ENCODE results near the gene BCOR. TPM values are rescaled to one million over a fixed set of nuclear protein-coding genes. Genes with fewer than 3 reads are reported as not detected.

BCOR gene
- total RNA-seq, 2 experiments from 2014 or later: 34.7 to 51.1 TPM

GRCh38 chrX:40083120-40083978 lies 14.4 kb downstream of the BCOR start:
- Mint-ChIP-seq H3K4me3 (peak overlapping the region; percentile 56), H3K9me3 (ENCODE audit: low read depth) (no peaks in the 10 kb centered on the region), H3K27me3 (no peaks in the 10 kb centered on the region), H3K36me3 (ENCODE audit: low read depth) (peaks cover 16% of the 10 kb centered on the region), H3K27ac (no peak overlapping the region), H3K4me1 (peaks cover 70% of the 10 kb centered on the region)
- ChIA-PET POLR2A (no interaction called here), CTCF (no interaction called here)
- DNase-seq: peak; percentile 46
- peak; percentile 53 for ATAC-seq
- intact Hi-C loops (cut with DNase I, micrococcal nuclease): no loop called here

- Mint-ChIP-seq H3K4me1 (peaks cover 70% of the 10 kb centered on the region), H3K27ac (no peak overlapping the region), H3K36me3 (ENCODE audit: low read depth) (peaks cover 22% of the 10 kb centered on the region), H3K4me3 (peak overlapping the region; percentile 48), H3K9me3 (ENCODE audit: low read depth) (no peaks in the 10 kb centered on the region), H3K27me3 (no peaks in the 10 kb centered on the region)
- ChIA-PET POLR2A (no interaction called here), CTCF (no interaction called here)
- DNase-seq (peak; percentile 32), ATAC-seq (peak; percentile 36)
- intact Hi-C loops (cut with DNase I, micrococcal nuclease): no loop called here
Observed at GRCh38 chrX:40082447-40083119, 15.2 kb downstream of the BCOR start.

DNA sequence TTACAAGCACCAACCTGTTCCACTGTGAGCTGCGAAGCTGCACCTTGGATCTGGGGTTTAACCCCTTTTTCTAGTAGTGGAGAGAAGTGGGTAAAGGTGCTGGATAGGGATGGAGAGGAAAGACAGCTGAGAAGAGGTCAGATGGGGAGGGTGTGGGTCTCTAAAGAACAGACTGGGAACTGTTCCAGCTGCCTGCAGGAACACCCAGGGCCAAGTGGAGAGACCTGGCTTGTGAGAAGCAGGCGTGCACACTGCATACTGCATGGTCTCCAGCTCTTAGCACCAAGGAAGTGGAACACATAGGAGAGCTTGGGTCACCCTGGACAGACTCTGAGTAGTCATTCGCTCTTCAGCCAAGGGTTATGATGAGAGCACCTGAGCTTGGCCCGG lies 16.1 kb downstream of the BCOR start:
- Mint-ChIP-seq H3K4me3 (no peak overlapping the region), H3K27me3 (no peaks in the 10 kb centered on the region), H3K36me3 (ENCODE audit: low read depth) (peaks cover 22% of the 10 kb centered on the region), H3K27ac (no peak overlapping the region), H3K9me3 (ENCODE audit: low read depth) (no peaks in the 10 kb centered on the region), H3K4me1 (peaks cover 65% of the 10 kb centered on the region)
- CTCF ChIA-PET: no interaction called here
- POLR2A ChIA-PET: interaction anchor here (0.6 kb wide), 1 partner anchor 420 kb away, joined by 5 read pairs; no protein-coding TSS in a partner anchor
- no peak for ATAC-seq
- intact Hi-C loops (cut with DNase I, micrococcal nuclease): no loop called here
- DNase-seq: no peak

DNA sequence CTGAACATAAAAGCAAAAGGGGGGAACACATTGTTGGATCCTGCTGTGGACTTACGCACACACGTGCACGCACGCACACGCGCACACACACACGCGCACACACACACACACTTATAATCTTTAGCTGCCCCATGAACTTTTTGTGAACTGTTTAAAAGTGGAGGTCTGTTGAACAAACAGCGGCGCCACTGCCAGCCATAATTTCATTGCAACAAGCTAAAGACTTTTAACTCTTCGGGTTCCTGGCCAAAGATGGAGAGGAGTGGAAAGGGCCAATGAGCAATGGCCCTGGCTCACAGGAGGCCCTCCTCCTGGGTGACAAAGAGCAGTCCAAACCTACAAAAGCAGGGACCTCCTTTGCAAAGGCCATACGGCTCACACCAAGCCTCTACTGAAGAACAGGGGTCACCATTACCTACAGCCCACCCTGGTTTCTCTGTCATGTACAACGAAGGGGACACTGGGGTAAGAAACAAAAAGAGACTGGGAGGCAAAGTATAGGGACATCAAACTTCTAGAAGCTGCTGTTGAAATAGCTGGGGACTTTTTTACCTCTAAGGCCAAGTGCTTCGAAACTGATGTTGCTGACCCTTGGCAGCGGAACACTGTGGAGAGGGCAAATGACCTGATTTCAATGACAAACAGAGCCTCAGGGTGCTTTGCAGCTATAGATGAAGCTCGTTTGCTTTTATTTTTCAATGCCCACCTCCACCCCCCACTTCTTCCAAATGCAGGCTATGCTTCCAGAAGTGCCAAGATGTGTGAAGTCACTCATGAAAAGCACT lies 16.7 kb downstream of the BCOR start:
- POLR2A ChIA-PET: interaction anchor here (0.6 kb wide), 1 partner anchor 419 kb away, joined by 5 read pairs; no protein-coding TSS in a partner anchor
- Mint-ChIP-seq H3K36me3 (ENCODE audit: low read depth) (peaks cover 23% of the 10 kb centered on the region), H3K27me3 (no peaks in the 10 kb centered on the region), H3K27ac (no peak overlapping the region), H3K4me3 (no peak overlapping the region), H3K4me1 (peaks cover 63% of the 10 kb centered on the region), H3K9me3 (ENCODE audit: low read depth) (no peaks in the 10 kb centered on the region)
- intact Hi-C loops (cut with DNase I, micrococcal nuclease): no loop called here
- CTCF ChIA-PET: no interaction called here
- ATAC-seq (no peak), DNase-seq (no peak)

DNA sequence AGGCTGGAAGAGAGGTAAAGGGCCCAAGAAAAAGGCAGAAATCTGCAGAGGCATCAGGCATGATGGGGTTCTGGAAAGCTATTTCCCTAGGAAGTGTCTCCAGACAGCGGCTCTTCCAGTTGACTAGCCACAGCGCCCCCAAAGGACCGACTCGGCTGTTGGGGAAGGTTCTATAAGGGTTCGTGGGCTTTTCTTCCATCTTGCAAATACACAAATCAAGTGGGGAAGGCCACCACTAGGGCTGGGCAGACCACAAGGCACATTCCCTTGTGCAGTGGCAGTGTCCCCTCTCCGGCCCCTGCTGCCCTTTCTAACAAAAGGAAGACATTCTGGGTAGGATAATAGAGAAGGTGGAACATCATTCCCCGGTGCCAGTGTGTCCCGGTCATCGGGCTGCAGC lies 18.2 kb downstream of the BCOR start:
- POLR2A ChIA-PET: no interaction called here
- CTCF ChIA-PET: no interaction called here
- DNase-seq: no peak
- Mint-ChIP-seq H3K4me3 (no peak overlapping the region), H3K27me3 (no peaks in the 10 kb centered on the region), H3K36me3 (ENCODE audit: low read depth) (peaks cover 28% of the 10 kb centered on the region), H3K9me3 (ENCODE audit: low read depth) (no peaks in the 10 kb centered on the region), H3K4me1 (peaks cover 52% of the 10 kb centered on the region), H3K27ac (no peak overlapping the region)
- intact Hi-C loops (cut with DNase I, micrococcal nuclease): no loop called here
- ATAC-seq: no peak

DNA sequence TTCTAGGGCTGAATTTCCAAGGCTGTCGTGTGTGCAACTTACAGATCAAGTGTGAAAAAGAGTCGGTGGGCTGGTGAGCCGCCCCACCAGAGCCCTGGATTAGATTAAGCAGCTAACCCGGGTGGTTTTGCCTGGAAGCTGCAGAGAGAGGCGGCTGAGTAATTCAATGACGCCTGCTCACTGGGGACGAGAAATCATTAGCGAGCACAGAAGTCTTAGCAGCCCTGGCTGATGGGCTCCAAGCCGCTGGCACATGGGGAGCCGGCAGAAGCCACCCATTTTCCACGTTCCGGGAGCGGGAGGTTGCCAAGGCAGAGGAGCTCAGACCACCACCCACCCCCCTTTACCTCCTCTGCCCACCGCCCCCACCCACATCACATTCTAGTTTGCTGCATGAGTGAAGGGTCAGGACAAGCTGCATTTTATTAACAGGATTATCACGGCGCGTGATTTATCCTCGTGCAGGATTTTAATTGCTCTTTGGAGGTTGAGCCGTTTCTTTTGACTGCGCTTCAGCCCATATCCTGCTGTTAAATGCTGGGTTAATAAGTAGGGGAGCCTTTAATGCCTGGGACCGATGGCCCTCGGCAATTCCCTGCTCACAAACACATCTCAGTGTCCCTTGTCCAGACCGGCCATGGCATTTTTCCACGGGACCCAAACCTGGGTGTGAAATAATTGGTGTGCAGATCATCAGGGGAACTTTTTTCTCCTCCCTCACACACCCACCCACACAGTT lies 19.1 kb downstream of the BCOR start:
- ChIA-PET POLR2A (no interaction called here), CTCF (interaction anchor here (0.7 kb wide), 1 partner anchor 17 kb away, joined by 4 read pairs; no protein-coding TSS in a partner anchor)
- Mint-ChIP-seq H3K36me3 (ENCODE audit: low read depth) (peaks cover 37% of the 10 kb centered on the region), H3K9me3 (ENCODE audit: low read depth) (no peaks in the 10 kb centered on the region), H3K27ac (no peak overlapping the region), H3K27me3 (no peaks in the 10 kb centered on the region), H3K4me3 (no peak overlapping the region), H3K4me1 (peaks cover 45% of the 10 kb centered on the region)
- DNase-seq: no peak
- intact Hi-C loops (cut with DNase I, micrococcal nuclease): no loop called here
- no peak for ATAC-seq

GRCh38 chrX:40077906-40078305 lies 19.9 kb downstream of the BCOR start:
- no peaks in the 10 kb centered on the region for H3K9me3 Mint-ChIP-seq (ENCODE audit: low read depth)
- peaks cover 47% of the 10 kb centered on the region for H3K4me1 Mint-ChIP-seq
- intact Hi-C loops (cut with DNase I, micrococcal nuclease): no loop called here
- ATAC-seq (peak; percentile 26), DNase-seq (no peak)
- H3K36me3 Mint-ChIP-seq (ENCODE audit: low read depth): peaks cover 44% of the 10 kb centered on the region
- no peak overlapping the region for H3K27ac Mint-ChIP-seq
- no peak overlapping the region for H3K4me3 Mint-ChIP-seq
- H3K27me3 Mint-ChIP-seq: no peaks in the 10 kb centered on the region
- CTCF ChIA-PET: no interaction called here
- POLR2A ChIA-PET: no interaction called here

DNA sequence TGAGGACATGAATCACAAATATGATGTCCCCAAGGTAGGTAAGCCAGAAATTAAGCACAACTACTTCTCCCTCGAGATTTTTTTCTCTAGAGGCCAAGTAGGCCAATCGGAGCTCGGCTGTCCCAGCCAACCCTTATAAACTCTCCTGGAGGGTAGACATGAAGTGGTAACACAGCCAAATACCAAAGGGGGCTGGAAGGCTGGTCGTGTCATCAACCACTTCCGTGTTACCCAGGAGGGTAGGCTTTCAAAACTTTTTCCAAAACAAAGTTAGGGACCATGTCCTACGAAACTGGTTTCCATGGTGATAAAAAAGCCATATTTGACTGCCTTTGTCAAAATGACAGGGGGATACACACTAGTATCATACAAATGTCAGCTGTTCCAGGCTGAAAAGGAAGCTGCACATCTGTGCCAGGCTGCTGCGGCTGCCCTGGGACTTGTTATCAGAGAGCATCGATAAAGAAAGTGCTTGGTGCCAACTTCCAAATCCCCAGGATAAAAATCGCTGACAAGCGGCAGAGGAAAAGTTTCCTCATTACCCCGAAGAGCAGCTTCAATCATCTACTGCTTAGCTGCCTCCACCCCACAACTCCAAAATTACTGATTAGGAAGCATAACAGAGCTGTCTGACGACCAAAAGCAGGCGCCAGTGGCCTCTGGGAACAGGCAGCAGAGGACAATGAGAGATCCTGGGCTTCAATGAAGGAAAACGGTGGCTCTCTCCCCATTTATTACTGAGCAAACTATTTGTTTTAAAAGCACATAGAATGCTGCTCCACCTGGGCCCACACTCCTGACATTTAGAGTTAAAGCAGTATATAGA lies 20.8 kb downstream of the BCOR start:
- Mint-ChIP-seq H3K27ac (no peak overlapping the region), H3K9me3 (ENCODE audit: low read depth) (no peaks in the 10 kb centered on the region), H3K36me3 (ENCODE audit: low read depth) (peaks cover 41% of the 10 kb centered on the region), H3K27me3 (no peaks in the 10 kb centered on the region), H3K4me1 (peaks cover 42% of the 10 kb centered on the region), H3K4me3 (no peak overlapping the region)
- ChIA-PET CTCF (interaction anchor here (0.7 to 1.0 kb wide), 2 partner anchors 10 to 1478 kb away, joined by 3 to 4 read pairs; no protein-coding TSS in a partner anchor), POLR2A (no interaction called here)
- ATAC-seq: no peak
- intact Hi-C loops (cut with DNase I, micrococcal nuclease): no loop called here
- no peak for DNase-seq

DNA sequence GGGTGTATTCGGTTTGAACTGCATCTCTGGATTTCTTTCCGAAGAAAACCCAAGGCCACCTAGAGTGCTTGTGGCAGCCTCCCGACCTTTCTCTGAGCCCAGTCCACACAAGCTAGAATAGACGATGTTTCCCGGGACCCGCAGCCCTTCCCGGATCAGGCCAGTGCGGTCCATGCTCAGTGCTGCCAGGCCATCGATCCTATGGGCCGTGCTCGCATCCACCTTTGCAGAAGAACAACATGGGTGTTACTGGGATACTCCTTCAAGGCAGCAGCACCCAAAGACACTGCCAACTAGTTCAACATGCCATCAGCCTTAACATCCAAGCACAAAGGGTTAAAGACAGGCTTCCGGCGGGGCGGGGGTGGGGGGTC lies 22.8 kb downstream of the BCOR start:
- ATAC-seq: no peak

DNA sequence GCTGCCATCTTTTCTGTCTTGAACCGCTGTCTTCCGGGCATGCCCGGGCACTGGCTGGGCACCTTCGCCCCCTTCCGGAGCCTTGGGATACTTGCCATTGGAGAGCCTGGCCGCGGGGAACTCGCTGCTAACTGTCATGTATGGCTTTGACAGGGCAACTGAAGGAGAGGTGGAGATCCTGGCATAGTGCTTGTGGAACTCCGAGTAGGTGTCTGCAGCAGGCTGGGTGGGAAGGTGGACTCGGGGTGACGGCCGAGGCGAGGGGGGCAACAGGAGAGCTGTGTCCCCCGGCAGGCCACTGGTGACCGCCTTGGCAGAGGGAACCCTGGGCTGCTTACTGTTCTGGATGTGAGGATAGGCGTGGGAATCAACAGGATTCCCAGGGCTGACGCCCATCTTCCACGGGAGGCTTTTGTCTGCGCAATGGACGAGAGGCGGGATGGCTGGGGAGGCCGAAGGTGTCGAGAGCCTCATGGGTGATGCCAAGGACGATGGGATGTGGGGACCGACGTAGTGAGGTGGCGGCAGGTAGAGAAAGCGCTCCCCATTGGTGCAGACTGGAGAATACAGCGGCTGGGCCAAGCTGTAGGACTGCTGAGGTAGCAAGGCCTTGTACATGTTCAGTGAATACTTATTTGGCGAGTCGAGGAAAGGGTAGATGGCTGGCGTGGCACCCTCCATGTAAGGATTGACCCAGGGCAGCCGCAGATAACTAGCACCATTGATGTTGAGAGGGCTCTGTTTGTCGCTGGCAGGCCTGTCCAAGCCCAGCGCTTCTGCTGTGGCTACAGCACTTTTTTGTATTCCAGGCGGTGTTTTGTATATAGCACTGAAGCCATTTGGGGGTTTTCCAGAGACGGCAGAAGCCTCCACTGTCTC lies 23.4 kb downstream of the BCOR start:
- ChIA-PET POLR2A (no interaction called here), CTCF (no interaction called here)
- H3K4me1 Mint-ChIP-seq: peaks cover 31% of the 10 kb centered on the region
- no peak overlapping the region for H3K27ac Mint-ChIP-seq
- intact Hi-C loops (cut with DNase I, micrococcal nuclease): no loop called here
- no peak for ATAC-seq
- H3K4me3 Mint-ChIP-seq: no peak overlapping the region
- no peaks in the 10 kb centered on the region for H3K27me3 Mint-ChIP-seq
- H3K36me3 Mint-ChIP-seq (ENCODE audit: low read depth): peaks cover 53% of the 10 kb centered on the region
- H3K9me3 Mint-ChIP-seq (ENCODE audit: low read depth): no peaks in the 10 kb centered on the region
- no peak for DNase-seq

More for the DNA sequence above, 22.8 kb downstream of the BCOR start:
- DNase-seq: no peak
- H3K4me3 Mint-ChIP-seq: no peak overlapping the region
- no peak overlapping the region for H3K27ac Mint-ChIP-seq
- ChIA-PET CTCF (no interaction called here), POLR2A (no interaction called here)
- peaks cover 51% of the 10 kb centered on the region for H3K36me3 Mint-ChIP-seq (ENCODE audit: low read depth)
- intact Hi-C loops (cut with DNase I, micrococcal nuclease): no loop called here
- H3K4me1 Mint-ChIP-seq: peaks cover 36% of the 10 kb centered on the region
- H3K9me3 Mint-ChIP-seq (ENCODE audit: low read depth): no peaks in the 10 kb centered on the region
- no peaks in the 10 kb centered on the region for H3K27me3 Mint-ChIP-seq
